IPS-18c (cell line): Measurements from ENCODE around the gene TRIM62.

Experiments used
- H3K4me3 ChIP-seq: 2 replicates; pipeline ENCODE4 v1.7.0; 2013; ENCODE audit warnings: low read depth, mild to moderate bottlenecking, low read length, moderate library complexity; ENCODE audit not compliant: insufficient read depth
- H3K9me3 ChIP-seq: one replicate; pipeline ENCODE4 v1.6.1; 2013; ENCODE audit warnings: mild to moderate bottlenecking, low read length, moderate library complexity; ENCODE audit not compliant: control insufficient read depth, insufficient read depth

TRIM62 gene

GRCh38 chr1:33183306-33183705 is 1.5 kb upstream of the TRIM62 start:
- H3K4me3 ChIP-seq = no peak overlapping the region
- no peaks in the 10 kb centered on the region for H3K9me3 ChIP-seq

GRCh38 chr1:33182896-33183295 is 1.1 kb upstream of the TRIM62 start:
- Histone ChIP-seq H3K9me3 (no peaks in the 10 kb centered on the region), H3K4me3 (no peak overlapping the region)

- Histone ChIP-seq H3K9me3 (no peaks in the 10 kb centered on the region), H3K4me3 (peak overlapping the region; percentile 72)
Measured at GRCh38 chr1:33182401-33182841, 578 bp upstream of the TRIM62 start.

GRCh38 chr1:33180911-33181890 is 642 bp downstream of the TRIM62 start:
- H3K9me3 ChIP-seq = no peaks in the 10 kb centered on the region
- H3K4me3 ChIP-seq = peak overlapping the region; percentile 72

GRCh38 chr1:33180226-33180910 is 1.5 kb downstream of the TRIM62 start:
- no peaks in the 10 kb centered on the region for H3K9me3 ChIP-seq
- peak overlapping the region; percentile 25; the same call in 1 of the 2 replicates for H3K4me3 ChIP-seq

GRCh38 chr1:33178836-33179439 is 2.9 kb downstream of the TRIM62 start:
- H3K9me3 ChIP-seq = no peaks in the 10 kb centered on the region
- H3K4me3 ChIP-seq = no peak overlapping the region

GRCh38 chr1:33177996-33178540 is 3.8 kb downstream of the TRIM62 start:
- Histone ChIP-seq H3K4me3 (no peak overlapping the region), H3K9me3 (no peaks in the 10 kb centered on the region)

GRCh38 chr1:33176887-33177286 is 5.0 kb downstream of the TRIM62 start:
- H3K4me3 ChIP-seq = no peak overlapping the region
- H3K9me3 ChIP-seq = no peaks in the 10 kb centered on the region

GRCh38 chr1:33176362-33176850 is 5.4 kb downstream of the TRIM62 start:
- no peaks in the 10 kb centered on the region for H3K9me3 ChIP-seq

GRCh38 chr1:33175865-33176264 is 6.0 kb downstream of the TRIM62 start:
- no peaks in the 10 kb centered on the region for H3K9me3 ChIP-seq

More at GRCh38 chr1:33176362-33176850, 5.4 kb downstream of the TRIM62 start:
- H3K4me3 ChIP-seq = no peak overlapping the region

GRCh38 chr1:33173091-33173490 is 8.8 kb downstream of the TRIM62 start:
- Histone ChIP-seq H3K9me3 (no peaks in the 10 kb centered on the region), H3K4me3 (no peak overlapping the region)

More at GRCh38 chr1:33175865-33176264, 6.0 kb downstream of the TRIM62 start:
- no peak overlapping the region for H3K4me3 ChIP-seq

- Histone ChIP-seq H3K4me3 (no peak overlapping the region), H3K9me3 (no peaks in the 10 kb centered on the region)
Measured at GRCh38 chr1:33171977-33172813, 9.6 kb downstream of the TRIM62 start.

GRCh38 chr1:33170351-33171274 is 11.2 kb downstream of the TRIM62 start:
- H3K9me3 ChIP-seq = no peaks in the 10 kb centered on the region
- no peak overlapping the region for H3K4me3 ChIP-seq

- H3K9me3 ChIP-seq = no peaks in the 10 kb centered on the region
- no peak overlapping the region for H3K4me3 ChIP-seq
Measured at GRCh38 chr1:33169290-33170055, 12.4 kb downstream of the TRIM62 start.
